SK-N-MC (cell line): ENCODE data around the gene KRT26.

ENCODE experiments used
- EZH2 ChIP-seq: fragments of 200-600 bp; sonication (generic); IDR thresholded peaks from one replicate; pipeline ENCODE4 v1.6.1; 2017; ENCODE audit warnings: antibody characterized with exemption
- POLR2AphosphoS5 ChIP-seq: IDR thresholded peaks from 2 replicates; pipeline ENCODE4 v1.6.1; 2012; ENCODE audit warnings: mild to moderate bottlenecking, low read depth, low read length, borderline replicate concordance

GRCh38 chr17:40791111-40791510 is 19.1 kb upstream of the KRT26 start:
- TF ChIP-seq EZH2 (no peak), POLR2AphosphoS5 (no peak)
